GM12801 (cell line): ENCODE measurements around the gene TMEM11.

ENCODE experiments used
- TF ChIP-seq, protein P1 (sequence below): IDR thresholded peaks from one replicate; pipeline ENCODE4 v1.5.1; 2011; ENCODE audit warnings: control low read depth; ENCODE audit not compliant: insufficient read length; ENCODE audit errors: extremely low read depth

The TMEM11 gene

DNA sequence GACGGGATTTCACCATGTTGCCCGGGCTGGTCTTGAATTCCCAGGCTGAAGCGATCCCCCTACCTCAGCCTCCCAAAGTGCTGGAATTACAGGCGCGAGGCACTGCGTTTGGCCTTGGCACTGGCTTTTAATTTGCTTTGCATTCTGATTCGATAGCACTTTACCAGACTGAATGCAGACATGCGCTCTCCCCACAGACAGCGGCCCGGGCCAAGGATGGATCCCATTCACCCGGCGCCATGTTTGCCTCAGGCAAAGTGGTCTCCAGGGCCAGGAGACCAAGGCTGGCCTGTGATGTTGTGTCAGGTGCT lies 45.5 kb downstream of the TMEM11 start:
- TF ChIP-seq, protein P1, sequence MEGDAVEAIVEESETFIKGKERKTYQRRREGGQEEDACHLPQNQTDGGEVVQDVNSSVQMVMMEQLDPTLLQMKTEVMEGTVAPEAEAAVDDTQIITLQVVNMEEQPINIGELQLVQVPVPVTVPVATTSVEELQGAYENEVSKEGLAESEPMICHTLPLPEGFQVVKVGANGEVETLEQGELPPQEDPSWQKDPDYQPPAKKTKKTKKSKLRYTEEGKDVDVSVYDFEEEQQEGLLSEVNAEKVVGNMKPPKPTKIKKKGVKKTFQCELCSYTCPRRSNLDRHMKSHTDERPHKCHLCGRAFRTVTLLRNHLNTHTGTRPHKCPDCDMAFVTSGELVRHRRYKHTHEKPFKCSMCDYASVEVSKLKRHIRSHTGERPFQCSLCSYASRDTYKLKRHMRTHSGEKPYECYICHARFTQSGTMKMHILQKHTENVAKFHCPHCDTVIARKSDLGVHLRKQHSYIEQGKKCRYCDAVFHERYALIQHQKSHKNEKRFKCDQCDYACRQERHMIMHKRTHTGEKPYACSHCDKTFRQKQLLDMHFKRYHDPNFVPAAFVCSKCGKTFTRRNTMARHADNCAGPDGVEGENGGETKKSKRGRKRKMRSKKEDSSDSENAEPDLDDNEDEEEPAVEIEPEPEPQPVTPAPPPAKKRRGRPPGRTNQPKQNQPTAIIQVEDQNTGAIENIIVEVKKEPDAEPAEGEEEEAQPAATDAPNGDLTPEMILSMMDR = no peak

GRCh38 chr17:21167303-21167702 lies 46.7 kb downstream of the TMEM11 start:
- TF ChIP-seq, protein P1 = no peak

DNA sequence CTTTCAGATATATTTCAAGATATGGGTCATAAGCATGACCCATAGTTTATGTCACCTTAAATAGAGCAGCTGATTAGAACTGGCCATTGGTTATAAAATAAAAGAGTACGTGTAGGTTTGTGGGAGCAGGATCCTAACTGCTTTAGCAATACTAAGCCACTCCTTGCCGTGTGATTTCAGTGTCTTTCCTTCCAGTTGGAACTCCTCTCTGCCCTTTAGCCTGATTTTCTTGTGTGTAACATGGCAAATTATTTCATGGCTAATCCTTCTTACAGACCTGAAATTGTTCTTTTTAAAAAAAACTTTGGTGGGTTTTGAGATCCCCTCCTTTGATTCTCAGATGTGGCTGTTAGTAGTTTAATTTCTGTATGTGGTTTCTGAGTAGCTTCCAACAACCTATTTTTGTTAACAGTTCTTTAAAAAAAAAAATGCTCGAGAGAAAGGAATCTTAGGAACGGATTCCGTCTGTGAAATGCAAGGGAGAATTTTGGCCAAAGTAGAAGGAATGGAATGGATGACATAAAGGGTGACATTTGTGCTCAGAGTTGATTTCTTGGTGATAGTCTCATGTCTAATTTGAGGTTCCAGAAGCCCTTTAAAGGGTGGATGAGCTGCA lies 47.3 kb downstream of the TMEM11 start:
- TF ChIP-seq, protein P1 = no peak

- TF ChIP-seq, protein P1 = no peak
These were observed 47.9 kb downstream of the TMEM11 start for GRCh38 chr17:21165922-21166594.

- TF ChIP-seq, protein P1 = no peak
These were observed 49.3 kb downstream of the TMEM11 start for GRCh38 chr17:21164620-21165019.

DNA sequence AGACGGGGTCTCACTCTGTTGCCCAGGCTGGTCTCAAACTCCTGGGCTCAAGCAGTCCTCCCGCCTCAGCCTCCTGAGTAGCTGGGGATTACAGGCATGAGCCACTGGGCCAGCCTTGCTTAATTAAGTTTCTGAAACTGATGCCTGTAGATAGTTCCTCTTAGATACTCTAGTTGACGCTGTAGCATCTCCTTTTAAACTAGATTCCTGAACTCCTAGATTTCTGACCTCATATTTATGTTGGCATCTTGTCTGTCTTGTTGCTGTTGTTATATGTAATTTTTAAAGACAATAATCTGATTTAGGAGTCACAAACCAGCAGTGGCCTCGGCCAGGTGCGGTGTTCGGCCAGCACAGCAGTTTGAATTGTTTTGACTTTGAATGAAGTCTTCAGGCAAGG lies 49.7 kb downstream of the TMEM11 start:
- TF ChIP-seq, protein P1 = no peak

GRCh38 chr17:21163101-21163500 lies 50.9 kb downstream of the TMEM11 start:
- TF ChIP-seq, protein P1 = no peak

DNA sequence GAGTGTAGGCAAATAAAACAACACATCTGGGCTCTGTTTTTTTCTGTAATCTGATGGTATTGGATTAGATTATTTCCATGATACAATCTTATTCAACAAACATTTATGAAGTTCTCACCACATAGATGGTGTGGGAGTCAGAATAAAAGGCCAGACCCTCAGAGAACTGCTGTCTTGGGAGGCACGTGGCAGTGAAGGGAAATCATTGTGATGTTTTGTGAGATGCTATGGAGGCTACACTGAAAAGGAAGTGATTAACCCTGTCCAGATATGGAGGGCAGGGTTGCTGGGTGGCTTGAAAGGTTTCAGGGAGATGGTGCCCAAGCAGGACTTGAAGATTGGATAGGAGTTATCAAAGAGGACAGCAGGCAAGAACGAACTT lies 51.6 kb downstream of the TMEM11 start:
- TF ChIP-seq, protein P1 = no peak
